ENCODE measurements around the gene ING5.

DNA sequence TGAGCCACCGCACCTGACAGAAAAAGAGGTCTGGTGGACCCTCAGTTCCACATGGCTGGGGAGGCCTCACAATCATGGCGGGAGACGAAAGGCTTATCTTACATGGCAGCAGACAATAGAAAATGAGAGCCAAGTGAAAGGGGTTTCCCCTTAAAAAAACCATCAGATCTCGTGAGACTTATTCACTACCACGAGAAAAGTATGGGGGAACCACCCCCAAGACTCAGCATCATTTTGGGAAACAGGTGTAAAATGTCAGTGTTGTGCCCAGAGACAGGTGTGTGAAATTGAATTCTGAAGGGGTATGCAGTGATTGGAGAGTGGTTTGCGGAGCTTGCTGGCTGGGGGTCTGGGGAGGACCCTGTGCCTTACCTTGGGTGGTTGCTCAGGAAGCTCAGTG, 28.0 kb downstream of the ING5 start:
- TF ChIP-seq, protein P1, sequence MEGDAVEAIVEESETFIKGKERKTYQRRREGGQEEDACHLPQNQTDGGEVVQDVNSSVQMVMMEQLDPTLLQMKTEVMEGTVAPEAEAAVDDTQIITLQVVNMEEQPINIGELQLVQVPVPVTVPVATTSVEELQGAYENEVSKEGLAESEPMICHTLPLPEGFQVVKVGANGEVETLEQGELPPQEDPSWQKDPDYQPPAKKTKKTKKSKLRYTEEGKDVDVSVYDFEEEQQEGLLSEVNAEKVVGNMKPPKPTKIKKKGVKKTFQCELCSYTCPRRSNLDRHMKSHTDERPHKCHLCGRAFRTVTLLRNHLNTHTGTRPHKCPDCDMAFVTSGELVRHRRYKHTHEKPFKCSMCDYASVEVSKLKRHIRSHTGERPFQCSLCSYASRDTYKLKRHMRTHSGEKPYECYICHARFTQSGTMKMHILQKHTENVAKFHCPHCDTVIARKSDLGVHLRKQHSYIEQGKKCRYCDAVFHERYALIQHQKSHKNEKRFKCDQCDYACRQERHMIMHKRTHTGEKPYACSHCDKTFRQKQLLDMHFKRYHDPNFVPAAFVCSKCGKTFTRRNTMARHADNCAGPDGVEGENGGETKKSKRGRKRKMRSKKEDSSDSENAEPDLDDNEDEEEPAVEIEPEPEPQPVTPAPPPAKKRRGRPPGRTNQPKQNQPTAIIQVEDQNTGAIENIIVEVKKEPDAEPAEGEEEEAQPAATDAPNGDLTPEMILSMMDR (IDR thresholded peaks at IDR 0.05): no peak
- TF ChIP-seq EP300 (IDR thresholded peaks at IDR 0.05) (no peak), POLR2A (IDR thresholded peaks at IDR 0.05) (no peak)
